ENCODE data around the gene PNKP.

The PNKP gene

DNA sequence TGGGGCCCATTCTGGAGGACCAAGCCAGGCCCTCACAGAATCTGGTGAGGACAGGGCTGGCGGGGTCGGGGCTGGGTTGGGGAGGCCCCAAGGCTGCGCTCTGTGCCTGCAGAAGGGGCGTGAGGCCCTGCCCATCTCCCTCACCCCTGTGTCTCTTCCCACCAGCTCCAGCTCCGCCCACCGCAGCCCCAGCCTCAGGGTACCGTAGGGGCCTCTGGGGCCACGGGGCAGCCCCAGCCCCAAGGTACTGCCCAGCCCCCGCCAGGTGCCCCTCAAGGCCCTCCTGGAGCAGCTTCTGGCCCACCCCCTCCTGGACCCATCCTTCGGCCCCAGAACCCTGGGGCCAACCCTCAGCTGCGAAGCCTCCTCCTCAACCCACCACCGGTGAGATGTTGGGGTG is 31.8 kb downstream of the PNKP start:
- no peak for DNase-seq (ENCODE audit: low spot score)
- in situ Hi-C loops (cut with MboI; ENCODE audit: low pct_unique_long_range_greater_than_20kb, low sequenced_read_pairs, unreplicated experiment), result no loop called here

DNA sequence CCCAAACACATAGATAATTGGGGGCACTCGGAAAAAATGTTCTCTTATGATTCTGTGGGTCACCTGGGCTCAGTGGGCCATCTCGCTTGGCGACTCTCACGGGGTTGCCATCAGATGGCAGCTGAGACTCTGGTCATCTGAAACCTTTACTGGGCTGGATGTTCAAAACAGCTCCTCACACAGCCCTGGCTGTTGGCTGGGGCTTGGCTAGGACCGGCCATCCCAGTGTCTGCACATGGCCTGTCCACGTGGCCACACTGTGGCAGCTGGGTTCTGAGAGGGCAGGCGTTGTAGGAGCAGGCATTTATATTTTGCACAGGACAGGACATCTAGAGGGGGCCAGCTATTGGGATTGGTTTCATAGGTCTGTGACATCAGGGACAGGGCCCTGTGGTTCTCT is 33.8 kb downstream of the PNKP start:
- DNase-seq (ENCODE audit: low spot score), result no peak
- TF ChIP-seq, protein P1, sequence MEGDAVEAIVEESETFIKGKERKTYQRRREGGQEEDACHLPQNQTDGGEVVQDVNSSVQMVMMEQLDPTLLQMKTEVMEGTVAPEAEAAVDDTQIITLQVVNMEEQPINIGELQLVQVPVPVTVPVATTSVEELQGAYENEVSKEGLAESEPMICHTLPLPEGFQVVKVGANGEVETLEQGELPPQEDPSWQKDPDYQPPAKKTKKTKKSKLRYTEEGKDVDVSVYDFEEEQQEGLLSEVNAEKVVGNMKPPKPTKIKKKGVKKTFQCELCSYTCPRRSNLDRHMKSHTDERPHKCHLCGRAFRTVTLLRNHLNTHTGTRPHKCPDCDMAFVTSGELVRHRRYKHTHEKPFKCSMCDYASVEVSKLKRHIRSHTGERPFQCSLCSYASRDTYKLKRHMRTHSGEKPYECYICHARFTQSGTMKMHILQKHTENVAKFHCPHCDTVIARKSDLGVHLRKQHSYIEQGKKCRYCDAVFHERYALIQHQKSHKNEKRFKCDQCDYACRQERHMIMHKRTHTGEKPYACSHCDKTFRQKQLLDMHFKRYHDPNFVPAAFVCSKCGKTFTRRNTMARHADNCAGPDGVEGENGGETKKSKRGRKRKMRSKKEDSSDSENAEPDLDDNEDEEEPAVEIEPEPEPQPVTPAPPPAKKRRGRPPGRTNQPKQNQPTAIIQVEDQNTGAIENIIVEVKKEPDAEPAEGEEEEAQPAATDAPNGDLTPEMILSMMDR (IDR thresholded peaks at IDR 0.05; ENCODE audit: extremely low read depth, insufficient read depth, missing control alignments), result no peak
- in situ Hi-C loops (cut with MboI; ENCODE audit: low pct_unique_long_range_greater_than_20kb, low sequenced_read_pairs, unreplicated experiment), result no loop called here

More for the DNA sequence above, 31.8 kb downstream of the PNKP start:
- TF ChIP-seq, protein P1 (IDR thresholded peaks at IDR 0.05; ENCODE audit: extremely low read depth, insufficient read depth, missing control alignments), result no peak

DNA sequence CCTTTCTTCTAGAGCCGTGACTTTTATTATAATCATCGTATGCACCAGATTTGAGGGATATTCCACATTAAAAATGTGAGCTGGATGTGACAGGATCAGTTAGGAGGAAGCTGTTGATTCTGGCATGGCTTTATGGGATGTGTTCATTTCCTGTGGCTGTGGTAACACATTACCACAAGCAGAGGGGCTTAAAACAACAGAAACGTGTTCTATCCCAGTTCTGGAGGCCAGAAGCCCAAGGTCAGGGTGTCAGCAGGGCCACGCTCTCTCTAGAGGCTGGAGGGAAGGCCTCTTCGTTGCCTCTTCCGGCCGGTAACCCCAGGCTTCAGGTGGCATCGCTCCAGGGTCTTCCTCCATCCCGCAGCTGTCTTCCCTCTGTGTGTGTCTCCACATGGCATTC is 34.8 kb downstream of the PNKP start:
- DNase-seq (ENCODE audit: low spot score), result no peak
- TF ChIP-seq, protein P1 (IDR thresholded peaks at IDR 0.05; ENCODE audit: extremely low read depth, insufficient read depth, missing control alignments), result no peak
- in situ Hi-C loops (cut with MboI; ENCODE audit: low pct_unique_long_range_greater_than_20kb, low sequenced_read_pairs, unreplicated experiment), result no loop called here

DNA sequence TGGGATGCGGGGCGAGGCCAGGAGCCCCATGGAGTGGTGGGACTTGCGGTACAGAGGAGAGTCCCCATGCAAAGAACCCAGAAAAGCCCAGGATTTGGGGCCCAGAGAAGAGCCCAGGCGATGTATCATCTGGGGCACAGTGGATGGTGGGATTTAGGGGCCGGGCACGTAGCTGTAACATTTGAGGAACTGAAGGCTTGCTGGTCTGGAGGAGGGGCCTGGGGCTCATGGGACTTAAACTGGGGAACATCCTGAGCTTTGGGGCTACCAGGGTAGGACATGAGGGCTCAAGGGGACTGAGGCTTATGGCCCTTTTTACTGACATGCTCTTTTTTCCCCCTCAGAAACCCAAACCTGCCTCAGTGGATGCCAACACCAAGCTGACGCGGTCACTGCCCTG is 35.8 kb downstream of the PNKP start:
- TF ChIP-seq, protein P1 (IDR thresholded peaks at IDR 0.05; ENCODE audit: extremely low read depth, insufficient read depth, missing control alignments), result no peak
- DNase-seq (ENCODE audit: low spot score), result no peak
- in situ Hi-C loops (cut with MboI; ENCODE audit: low pct_unique_long_range_greater_than_20kb, low sequenced_read_pairs, unreplicated experiment), result no loop called here

DNA sequence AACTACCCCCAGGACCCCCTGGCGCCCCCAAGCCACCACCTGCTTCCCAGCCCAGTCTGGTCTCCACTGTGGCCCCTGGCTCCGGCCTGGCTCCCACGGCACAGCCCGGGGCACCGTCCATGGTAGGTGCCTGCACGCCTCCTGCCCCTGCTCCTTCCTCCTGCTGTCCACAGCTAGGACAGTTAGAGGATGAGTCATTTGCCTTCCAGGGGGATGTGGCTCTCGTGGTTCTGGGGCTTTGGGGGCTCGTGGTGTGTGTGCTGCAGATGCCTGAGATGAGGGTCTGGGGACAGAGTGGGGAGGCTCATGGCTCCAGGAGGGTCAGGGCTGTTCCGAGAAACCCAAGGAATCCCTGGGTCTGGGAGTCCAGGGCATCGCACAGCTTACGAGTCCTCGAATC is 36.6 kb downstream of the PNKP start:
- in situ Hi-C loops (cut with MboI; ENCODE audit: low pct_unique_long_range_greater_than_20kb, low sequenced_read_pairs, unreplicated experiment), result no loop called here
- TF ChIP-seq, protein P1 (IDR thresholded peaks at IDR 0.05; ENCODE audit: extremely low read depth, insufficient read depth, missing control alignments), result no peak
- DNase-seq (ENCODE audit: low spot score), result no peak

DNA sequence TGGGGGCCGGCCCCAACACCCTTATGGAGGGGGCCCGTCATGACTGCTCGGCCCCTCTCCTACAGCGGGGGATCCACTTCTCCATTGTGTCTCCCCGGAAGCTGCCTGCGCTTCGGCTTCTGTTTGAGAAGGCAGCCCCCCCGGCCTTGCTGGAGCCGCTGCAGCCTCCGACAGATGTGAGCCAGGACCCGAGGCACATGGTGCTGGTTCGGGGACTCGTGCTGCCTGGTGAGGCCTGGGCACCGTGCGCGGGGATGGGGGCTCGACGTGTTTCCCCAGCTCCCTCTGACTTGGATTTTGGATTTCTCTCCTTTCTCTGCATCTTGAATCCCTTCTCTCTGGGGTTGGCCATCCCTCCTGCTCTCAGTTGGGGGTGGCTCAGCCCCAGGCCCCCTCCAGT is 37.7 kb downstream of the PNKP start:
- DNase-seq (ENCODE audit: low spot score), result no peak
- TF ChIP-seq, protein P1 (IDR thresholded peaks at IDR 0.05; ENCODE audit: extremely low read depth, insufficient read depth, missing control alignments), result no peak
- in situ Hi-C loops (cut with MboI; ENCODE audit: low pct_unique_long_range_greater_than_20kb, low sequenced_read_pairs, unreplicated experiment), result no loop called here

DNA sequence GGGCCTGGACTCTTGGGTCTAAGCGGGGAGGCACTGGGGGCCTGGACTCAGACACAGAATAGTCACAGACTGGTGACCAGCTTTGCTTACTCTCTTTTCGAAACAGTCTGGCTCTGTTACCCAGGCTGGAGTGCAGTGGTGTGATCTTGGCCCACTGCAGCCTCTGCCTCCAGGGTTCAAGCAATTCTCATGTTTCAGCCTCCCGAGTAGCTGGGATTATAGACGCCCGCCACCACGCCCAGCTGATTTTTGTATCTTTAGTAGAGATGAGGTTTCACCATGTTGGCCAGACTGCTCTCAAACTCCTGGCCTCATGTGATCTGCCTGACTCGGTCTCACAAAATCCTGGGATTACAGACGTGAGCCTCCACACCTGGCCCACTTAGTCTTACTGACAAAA is 38.2 kb downstream of the PNKP start:
- TF ChIP-seq, protein P1 (IDR thresholded peaks at IDR 0.05; ENCODE audit: extremely low read depth, insufficient read depth, missing control alignments), result no peak
- in situ Hi-C loops (cut with MboI; ENCODE audit: low pct_unique_long_range_greater_than_20kb, low sequenced_read_pairs, unreplicated experiment), result no loop called here
- no peak for DNase-seq (ENCODE audit: low spot score)
